Measurements from ENCODE around the gene INF2. TPM values are rescaled to one million over a fixed set of nuclear protein-coding genes. Genes with fewer than 3 reads are reported as not detected.
A peak's percentile ranks its signal among the peaks of the same experiment; 100 is the strongest.

INF2 gene
- total RNA-seq, 1 donor, result 49.2 TPM

DNA sequence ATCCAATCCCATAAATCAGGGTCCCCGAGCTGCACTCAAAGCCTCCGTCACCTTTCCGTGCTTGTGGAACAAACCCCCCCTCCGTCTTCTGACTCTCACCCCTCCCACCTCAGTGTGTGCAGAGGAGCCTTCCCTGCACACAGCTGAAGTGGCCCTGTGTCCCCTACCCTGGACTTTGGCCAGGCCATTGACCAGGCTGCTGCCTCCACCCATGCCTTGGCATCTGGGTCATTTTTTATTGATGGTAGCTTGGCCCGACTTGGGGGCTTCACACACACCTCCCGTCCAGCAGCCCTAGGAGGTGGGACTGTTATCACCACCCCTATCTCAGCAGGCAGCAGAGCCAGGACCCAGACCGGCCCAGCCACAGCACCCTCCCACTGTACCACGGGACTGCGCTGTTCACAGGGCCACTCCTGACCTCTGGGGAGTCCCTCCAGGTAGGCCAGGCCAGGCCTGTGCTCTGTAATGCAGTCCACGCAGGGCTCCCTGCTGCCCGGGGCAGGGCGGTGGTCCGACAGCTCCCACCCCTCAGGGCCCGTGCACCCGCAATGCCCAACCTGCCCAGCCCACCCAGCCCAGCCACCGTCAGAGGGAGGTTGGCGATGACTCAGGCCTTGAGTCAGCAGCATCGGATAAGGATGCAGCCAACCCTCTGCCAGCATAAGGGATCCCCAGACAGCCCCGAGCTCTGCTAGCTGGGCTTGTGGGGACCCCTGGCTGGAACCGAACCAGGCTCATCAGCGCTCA, 9.2 kb upstream of the INF2 start:
- Histone ChIP-seq H3K9me3 (ENCODE audit: low read depth, low read length) (no peaks in the 10 kb centered on the region), H3K4me2 (ENCODE audit: insufficient read depth, low read length) (peak overlapping the region; percentile 76), H3K36me3 (ENCODE audit: insufficient read depth, low read length) (no peaks in the 10 kb centered on the region), H2AFZ (ENCODE audit: low read length) (peak overlapping the region; percentile 27), H3K4me1 (ENCODE audit: insufficient read depth, low read length) (peaks cover 32% of the 10 kb centered on the region), H3K27me3 (ENCODE audit: insufficient read depth, low read length) (no peaks in the 10 kb centered on the region), H4K20me1 (ENCODE audit: insufficient read depth, low read length) (no peaks in the 10 kb centered on the region), H3K79me2 (ENCODE audit: insufficient read depth, low read length) (peaks cover 3% of the 10 kb centered on the region), H3K27ac (ENCODE audit: low read depth, low read length) (peak overlapping the region; percentile 97), H3K4me3 (ENCODE audit: insufficient read depth, low read length) (peak overlapping the region; percentile 66)
- TF ChIP-seq, protein P1, sequence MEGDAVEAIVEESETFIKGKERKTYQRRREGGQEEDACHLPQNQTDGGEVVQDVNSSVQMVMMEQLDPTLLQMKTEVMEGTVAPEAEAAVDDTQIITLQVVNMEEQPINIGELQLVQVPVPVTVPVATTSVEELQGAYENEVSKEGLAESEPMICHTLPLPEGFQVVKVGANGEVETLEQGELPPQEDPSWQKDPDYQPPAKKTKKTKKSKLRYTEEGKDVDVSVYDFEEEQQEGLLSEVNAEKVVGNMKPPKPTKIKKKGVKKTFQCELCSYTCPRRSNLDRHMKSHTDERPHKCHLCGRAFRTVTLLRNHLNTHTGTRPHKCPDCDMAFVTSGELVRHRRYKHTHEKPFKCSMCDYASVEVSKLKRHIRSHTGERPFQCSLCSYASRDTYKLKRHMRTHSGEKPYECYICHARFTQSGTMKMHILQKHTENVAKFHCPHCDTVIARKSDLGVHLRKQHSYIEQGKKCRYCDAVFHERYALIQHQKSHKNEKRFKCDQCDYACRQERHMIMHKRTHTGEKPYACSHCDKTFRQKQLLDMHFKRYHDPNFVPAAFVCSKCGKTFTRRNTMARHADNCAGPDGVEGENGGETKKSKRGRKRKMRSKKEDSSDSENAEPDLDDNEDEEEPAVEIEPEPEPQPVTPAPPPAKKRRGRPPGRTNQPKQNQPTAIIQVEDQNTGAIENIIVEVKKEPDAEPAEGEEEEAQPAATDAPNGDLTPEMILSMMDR (IDR thresholded peaks at IDR 0.05; ENCODE audit: extremely low read depth, low read depth, low read length), result no peak
- peak; percentile 99 for DNase-seq (ENCODE audit: insufficient read length, low spot score, missing footprints)

DNA sequence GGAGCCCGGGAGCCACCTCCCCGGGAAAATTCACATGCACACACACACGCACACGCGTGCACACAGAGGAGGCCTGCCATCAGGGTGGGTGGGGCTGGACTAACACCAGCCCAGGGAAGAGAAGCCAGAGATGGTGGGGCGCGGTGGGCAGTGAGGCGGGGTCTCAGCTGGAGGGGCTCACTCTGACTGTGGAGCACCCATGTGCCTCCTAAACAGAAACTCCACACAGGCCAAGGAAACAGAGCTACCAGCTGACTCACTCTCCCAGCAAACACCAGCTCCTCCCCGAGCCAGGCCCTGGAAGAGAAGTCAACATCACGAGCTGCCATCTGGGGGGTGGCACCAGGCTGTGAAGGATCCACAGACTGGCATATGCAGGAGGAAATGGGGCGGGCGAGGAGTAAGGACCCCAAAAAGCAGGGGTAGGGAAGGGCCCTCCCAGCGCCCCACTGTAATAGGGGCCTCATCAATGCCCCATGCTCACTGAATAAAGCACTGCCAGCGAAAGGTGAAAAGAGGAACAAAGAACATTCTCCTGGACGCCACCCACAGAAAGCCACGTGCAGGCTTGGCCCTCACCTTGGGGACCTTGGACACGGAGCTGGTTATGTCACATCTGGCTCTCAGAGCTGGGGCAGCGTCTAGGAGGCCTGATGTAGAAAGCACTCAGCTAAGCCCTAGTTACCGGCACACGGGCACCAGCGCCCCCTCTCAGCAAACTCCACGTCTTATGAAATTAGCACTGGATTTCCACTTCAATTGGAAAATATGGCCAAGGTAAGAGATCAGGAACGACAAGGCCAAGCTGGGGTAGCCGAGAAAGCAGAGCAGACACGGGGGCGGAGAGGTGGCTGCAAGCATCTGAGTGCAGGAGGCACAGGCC, 8.4 kb upstream of the INF2 start:
- Histone ChIP-seq H3K27ac (ENCODE audit: low read depth, low read length) (peak overlapping the region; percentile 97), H3K9me3 (ENCODE audit: low read depth, low read length) (no peaks in the 10 kb centered on the region), H3K4me3 (ENCODE audit: insufficient read depth, low read length) (peak overlapping the region; percentile 66), H3K4me2 (ENCODE audit: insufficient read depth, low read length) (peak overlapping the region; percentile 76), H3K79me2 (ENCODE audit: insufficient read depth, low read length) (peaks cover 3% of the 10 kb centered on the region), H2AFZ (ENCODE audit: low read length) (peak overlapping the region; percentile 69), H3K4me1 (ENCODE audit: insufficient read depth, low read length) (peaks cover 32% of the 10 kb centered on the region), H3K36me3 (ENCODE audit: insufficient read depth, low read length) (no peaks in the 10 kb centered on the region), H4K20me1 (ENCODE audit: insufficient read depth, low read length) (no peaks in the 10 kb centered on the region), H3K27me3 (ENCODE audit: insufficient read depth, low read length) (no peaks in the 10 kb centered on the region)
- TF ChIP-seq, protein P1 (IDR thresholded peaks at IDR 0.05; ENCODE audit: extremely low read depth, low read depth, low read length), result peak; percentile 17
- DNase-seq (ENCODE audit: insufficient read length, low spot score, missing footprints), result peak; percentile 99

DNA sequence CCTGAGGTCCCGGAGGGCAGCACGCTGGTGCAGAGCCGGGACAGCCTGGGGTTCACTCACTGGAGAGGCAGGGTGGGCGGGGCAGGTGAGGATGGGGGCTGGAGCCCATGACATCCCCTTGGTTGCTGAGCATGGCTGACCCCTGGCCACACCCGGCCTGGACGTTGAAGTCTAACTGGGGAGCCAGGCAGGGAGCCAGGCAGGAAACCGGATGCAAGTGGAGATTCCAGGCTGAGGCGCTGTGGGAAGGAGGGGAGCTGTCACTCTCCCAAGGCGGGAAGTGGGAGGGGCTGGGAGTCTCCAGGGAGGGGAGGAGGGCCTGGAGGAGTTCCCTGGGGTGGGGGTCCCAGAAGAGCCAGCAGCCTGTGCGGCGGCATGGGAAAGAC, 7.7 kb upstream of the INF2 start:
- DNase-seq (ENCODE audit: insufficient read length, low spot score, missing footprints), result peak; percentile 99
- TF ChIP-seq, protein P1 (IDR thresholded peaks at IDR 0.05; ENCODE audit: extremely low read depth, low read depth, low read length), result no peak

More for the DNA sequence above, 7.7 kb upstream of the INF2 start:
- Histone ChIP-seq H3K9me3 (ENCODE audit: low read depth, low read length) (no peaks in the 10 kb centered on the region), H3K27ac (ENCODE audit: low read depth, low read length) (peak overlapping the region; percentile 97), H3K27me3 (ENCODE audit: insufficient read depth, low read length) (no peaks in the 10 kb centered on the region), H4K20me1 (ENCODE audit: insufficient read depth, low read length) (no peaks in the 10 kb centered on the region), H3K36me3 (ENCODE audit: insufficient read depth, low read length) (no peaks in the 10 kb centered on the region), H3K79me2 (ENCODE audit: insufficient read depth, low read length) (peaks cover 3% of the 10 kb centered on the region), H3K4me1 (ENCODE audit: insufficient read depth, low read length) (peaks cover 32% of the 10 kb centered on the region), H2AFZ (ENCODE audit: low read length) (peak overlapping the region; percentile 83), H3K4me2 (ENCODE audit: insufficient read depth, low read length) (peak overlapping the region; percentile 76), H3K4me3 (ENCODE audit: insufficient read depth, low read length) (peak overlapping the region; percentile 66)

All from osteoblast (primary cell).